ENCODE measurements around the gene SLC4A4.

The SLC4A4 gene

GRCh38 chr4:71379126-71379525 is 40.3 kb downstream of the SLC4A4 start:
- TF ChIP-seq CTCF (IDR thresholded peaks at IDR 0.05): no peak

GRCh38 chr4:71380788-71381187 is 42.0 kb downstream of the SLC4A4 start:
- no peak for TF ChIP-seq CTCF (IDR thresholded peaks at IDR 0.05)

DNA sequence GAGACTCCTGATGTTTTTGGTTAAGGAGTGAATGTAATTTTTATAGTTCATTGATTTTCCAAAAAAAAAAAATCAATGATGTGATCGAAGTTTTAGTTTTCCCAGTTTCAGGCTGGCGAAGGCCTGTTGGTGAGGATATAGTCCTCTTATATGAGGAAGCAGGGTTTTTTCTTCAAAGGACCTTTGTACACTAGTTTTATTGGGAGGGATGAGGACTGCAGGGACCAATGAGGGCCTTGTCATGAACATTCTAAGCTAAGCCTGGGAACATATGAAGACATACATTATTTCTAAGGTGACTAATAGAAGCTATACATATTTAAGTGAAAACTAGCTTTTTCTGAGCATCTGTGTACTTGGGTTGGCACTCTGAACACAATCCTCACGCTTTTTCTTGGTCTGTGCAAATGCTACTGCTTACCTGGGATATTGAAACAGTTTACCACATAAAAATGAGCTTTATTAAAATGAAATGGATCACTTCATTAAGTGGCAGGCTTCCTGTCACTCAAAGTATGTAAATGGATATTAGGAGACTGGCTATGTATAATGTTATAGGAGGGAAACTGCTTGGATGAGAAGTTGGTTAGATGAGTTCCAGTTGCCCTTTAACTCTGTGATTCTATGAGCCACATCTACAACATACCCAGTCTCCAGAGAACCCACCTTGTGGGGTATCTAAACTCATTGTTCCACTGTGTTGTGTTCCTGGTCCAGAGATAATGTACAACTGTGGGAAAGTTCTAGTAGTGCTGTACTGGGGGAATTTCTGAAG is 43.5 kb downstream of the SLC4A4 start:
- no peak for TF ChIP-seq CTCF (IDR thresholded peaks at IDR 0.05)

GRCh38 chr4:71382900-71383560 is 44.2 kb downstream of the SLC4A4 start:
- TF ChIP-seq CTCF (IDR thresholded peaks at IDR 0.05): no peak

- TF ChIP-seq CTCF (IDR thresholded peaks at IDR 0.05): no peak
These were observed 45.2 kb downstream of the SLC4A4 start for GRCh38 chr4:71383984-71384383.

GRCh38 chr4:71389149-71389827 is 50.5 kb downstream of the SLC4A4 start:
- no peak for TF ChIP-seq CTCF (IDR thresholded peaks at IDR 0.05)

DNA sequence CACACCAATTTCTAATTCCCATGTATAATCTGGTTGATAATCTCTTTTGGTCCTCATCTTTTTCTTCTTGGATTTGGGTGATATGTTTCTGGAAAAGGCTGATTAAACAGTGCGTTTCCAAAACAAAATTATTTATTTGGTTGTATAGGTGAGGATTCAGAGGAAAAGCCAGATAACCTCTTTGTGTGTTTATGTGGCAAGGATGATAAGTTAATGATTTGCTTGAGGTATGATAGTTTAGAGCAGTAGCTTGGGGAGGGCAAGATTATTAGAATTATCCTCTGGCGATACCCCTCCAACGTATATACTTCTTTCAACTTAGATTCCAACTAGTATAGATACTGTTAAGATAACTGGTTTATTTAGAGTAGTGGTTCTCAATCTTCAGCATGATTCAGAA is 53.3 kb downstream of the SLC4A4 start:
- no peak for TF ChIP-seq CTCF (IDR thresholded peaks at IDR 0.05)

Measured in LNCAP (cell line).